Thymus (tissue), 11 donors: ENCODE data around the gene SRP19. TPM values are rescaled to one million over a fixed set of nuclear protein-coding genes. Genes with fewer than 3 reads are reported as not detected.
"Not testable (repeated sequence)": the region's sequence is repeated elsewhere in the genome, so short reads cannot be mapped to it uniquely, and the experiment has no call there.

ENCODE experiments used
- DNase-seq, 9 donors: peaks; one replicate each; pipeline ENCODE4 v3.0.0-alpha.2; 2013; ENCODE audit warnings: low spot score in 9 of 9, low read depth in 6 of 9, missing footprints in 1 of 9
- H3K27ac ChIP-seq, 2 donors: one replicate each; pipeline ENCODE4 v1.5.1; 2013; ENCODE audit warnings: control low read depth in 1 of 2, low read depth in 1 of 2, low read length in 1 of 2, mild to moderate bottlenecking in 1 of 2, moderate library complexity in 1 of 2
- H3K27me3 ChIP-seq, 2 donors: one replicate each; pipeline ENCODE4 v1.5.1; 2013; ENCODE audit warnings: low read length in 1 of 2; ENCODE audit not compliant: control insufficient read depth in 2 of 2, insufficient read depth in 1 of 2
- H3K36me3 ChIP-seq, 2 donors: one replicate each; pipeline ENCODE4 v1.5.1; 2013; ENCODE audit warnings: low read length in 1 of 2, mild to moderate bottlenecking in 1 of 2, moderate library complexity in 1 of 2; ENCODE audit not compliant: control insufficient read depth in 2 of 2, insufficient read depth in 2 of 2
- H3K4me1 ChIP-seq, 2 donors: one replicate each; pipeline ENCODE4 v1.5.1; 2013; ENCODE audit warnings: low read length in 2 of 2; ENCODE audit not compliant: control insufficient read depth in 2 of 2, insufficient read depth in 2 of 2
- H3K4me3 ChIP-seq, 2 donors: one replicate each; pipeline ENCODE4 v1.5.1; 2013; ENCODE audit warnings: low read length in 2 of 2, control low read depth in 1 of 2, mild to moderate bottlenecking in 1 of 2
- H3K9me3 ChIP-seq, 2 donors: one replicate each; pipeline ENCODE4 v1.5.1; 2013; ENCODE audit warnings: low read length in 1 of 2, mild to moderate bottlenecking in 1 of 2; ENCODE audit not compliant: control insufficient read depth in 2 of 2, insufficient read depth in 1 of 2
- WGBS: extraction: QIAGEN DNeasy Blood & Tissue Kit; methylation state at CpG from one replicate; pipeline ENCODE4 v1.1.7; 2013; 5-methylcytosine and 5-hydroxymethylcytosine counted together
- polyA plus RNA-seq: library from polyadenylated mRNA; stranded (reverse); fragments of 200-250 nt; gene quantifications from one replicate; pipeline ENCODE4 v1.2.3, GENCODE V29; 2013
- total RNA-seq: library from RNA; stranded (reverse); fragments of 120-200 nt; gene quantifications from one replicate; pipeline ENCODE4 v1.2.4, GENCODE V29; 2013
- donor health status: healthy.

The SRP19 gene
- total and polyA plus RNA-seq, 2 donors: 86.5 to 165 TPM

GRCh38 chr5:112904996-112905395 is 43.9 kb downstream of the SRP19 start:
- H3K27ac ChIP-seq, H3K9me3 ChIP-seq, H3K27me3 ChIP-seq, DNase-seq, H3K36me3 ChIP-seq, H3K4me1 ChIP-seq, H3K4me3 ChIP-seq: not testable (repeated sequence)
- WGBS: 82% methylated on average over 3 of the region's 3 CpGs

DNA sequence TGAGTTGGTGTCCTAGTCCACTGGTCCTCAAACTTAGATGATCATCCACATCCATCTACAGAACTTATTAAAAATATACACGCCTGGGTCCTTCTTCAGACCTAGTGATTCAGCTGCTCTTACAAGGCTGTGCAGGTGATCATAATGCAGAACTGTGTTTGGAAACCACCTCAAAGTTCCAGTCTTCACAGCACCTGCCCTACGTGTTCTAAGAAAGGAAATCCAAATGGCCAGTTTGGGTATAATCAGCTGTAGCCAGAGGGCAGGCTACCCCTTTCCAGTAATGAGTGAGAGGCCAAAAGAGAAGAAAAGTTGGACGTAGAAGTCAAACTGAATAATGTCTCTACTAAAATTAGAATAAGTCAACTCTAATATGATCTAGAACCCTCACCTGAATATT is 45.5 kb downstream of the SRP19 start:
- H3K9me3 ChIP-seq: no peaks in the 10 kb centered on the region
- H3K4me1 ChIP-seq: no peaks in the 10 kb centered on the region
- no peak for DNase-seq
- H3K4me3 ChIP-seq: no peak overlapping the region
- H3K27ac ChIP-seq: no peak overlapping the region
- H3K27me3 ChIP-seq: no peaks in the 10 kb centered on the region
- 95% methylated on average over 3 of the region's 3 CpGs for WGBS
- H3K36me3 ChIP-seq: peaks cover 0 to 5% of the 10 kb centered on the region in 2 donors

- Histone ChIP-seq H3K27me3 (no peaks in the 10 kb centered on the region), H3K4me1 (no peaks in the 10 kb centered on the region), H3K36me3 (peaks cover 0 to 5% of the 10 kb centered on the region in 2 donors), H3K9me3 (no peaks in the 10 kb centered on the region), H3K27ac (no peak overlapping the region), H3K4me3 (no peak overlapping the region)
- DNase-seq: no peak
- 92% methylated on average over 4 of the region's 4 CpGs for WGBS
These were observed 46.1 kb downstream of the SRP19 start for GRCh38 chr5:112907166-112907631.

- no peaks in the 10 kb centered on the region for H3K27me3 ChIP-seq
- no peak overlapping the region for H3K4me3 ChIP-seq
- no peak for DNase-seq
- no peaks in the 10 kb centered on the region for H3K4me1 ChIP-seq
- peaks cover 0 to 5% of the 10 kb centered on the region in 2 donors for H3K36me3 ChIP-seq
- H3K9me3 ChIP-seq: no peaks in the 10 kb centered on the region
- no peak overlapping the region for H3K27ac ChIP-seq
These were observed 47.8 kb downstream of the SRP19 start for GRCh38 chr5:112908854-112909253.

GRCh38 chr5:112910529-112910928 is 49.4 kb downstream of the SRP19 start:
- Histone ChIP-seq H3K9me3 (no peaks in the 10 kb centered on the region), H3K36me3 (peaks cover 0 to 5% of the 10 kb centered on the region in 2 donors), H3K4me1 (no peaks in the 10 kb centered on the region), H3K27me3 (no peaks in the 10 kb centered on the region), H3K27ac (no peak overlapping the region), H3K4me3 (no peak overlapping the region)
- no peak for DNase-seq
- WGBS: 94% methylated on average over 1 of the region's 1 CpG

GRCh38 chr5:112914584-112914983 is 53.5 kb downstream of the SRP19 start:
- WGBS: 98% methylated on average over 4 of the region's 4 CpGs
- no peak overlapping the region for H3K4me3 ChIP-seq
- no peaks in the 10 kb centered on the region for H3K4me1 ChIP-seq
- H3K36me3 ChIP-seq: peaks cover 0 to 19% of the 10 kb centered on the region in 2 donors
- H3K9me3 ChIP-seq: no peaks in the 10 kb centered on the region
- DNase-seq: no peak
- H3K27ac ChIP-seq: no peak overlapping the region
- no peaks in the 10 kb centered on the region for H3K27me3 ChIP-seq

DNA sequence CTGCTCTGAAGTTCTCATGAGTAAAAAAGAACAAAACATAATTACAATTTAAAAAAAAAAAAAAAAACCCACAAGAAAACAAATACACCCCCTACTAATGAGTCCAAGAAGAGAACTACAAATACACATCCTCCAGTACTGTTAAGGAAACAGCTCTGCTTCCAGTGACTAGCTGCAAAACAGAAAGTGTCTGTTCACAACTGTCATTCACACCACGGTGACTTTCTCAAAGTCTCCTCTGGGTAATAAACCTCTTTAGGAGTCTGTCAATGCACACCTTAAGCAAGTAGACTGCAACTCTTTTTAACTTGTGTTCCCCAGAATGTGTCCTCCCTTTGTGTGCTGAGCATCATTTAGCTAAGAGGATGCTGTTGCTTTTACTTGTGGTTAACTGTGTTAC is 54.7 kb downstream of the SRP19 start:
- 17% methylated on average over 1 of the region's 1 CpG for WGBS
- H3K27me3 ChIP-seq: peaks cover 0 to under 1% of the 10 kb centered on the region in 2 donors
- H3K27ac ChIP-seq: no peak overlapping the region
- DNase-seq: peak in 1 of 9 donors; percentile 30
- H3K4me1 ChIP-seq: peaks cover 0 to 2% of the 10 kb centered on the region in 2 donors
- H3K36me3 ChIP-seq: peaks cover 0 to 16% of the 10 kb centered on the region in 2 donors
- H3K4me3 ChIP-seq: no peak overlapping the region
- no peaks in the 10 kb centered on the region for H3K9me3 ChIP-seq

DNA sequence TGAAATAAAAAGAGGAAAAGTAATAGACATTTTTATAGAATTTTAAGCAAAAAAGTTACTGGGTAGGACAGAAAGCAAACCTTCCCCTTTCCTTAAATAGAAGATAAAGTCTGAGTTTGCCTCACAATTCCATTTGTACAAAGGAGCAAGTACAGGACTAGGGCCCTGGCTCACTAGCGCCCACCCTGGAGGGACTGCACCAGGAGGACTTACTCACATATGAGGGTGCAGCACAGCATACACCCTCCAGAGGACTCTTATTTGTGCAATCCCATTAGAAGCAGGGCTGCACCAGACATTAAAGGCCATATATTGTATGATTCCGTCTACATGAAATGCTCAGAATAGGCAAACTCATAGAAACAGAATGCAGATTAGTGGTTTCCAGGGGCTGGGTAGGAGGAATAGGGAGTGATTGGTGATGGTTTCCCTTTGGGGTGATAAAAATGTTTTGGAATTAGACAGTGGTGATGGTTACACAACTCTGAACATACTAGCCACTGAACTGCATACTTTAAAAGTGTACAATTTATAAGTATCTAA is 56.4 kb downstream of the SRP19 start:
- DNase-seq: no peak
- over 99% methylated on average over 2 of the region's 2 CpGs for WGBS
- Histone ChIP-seq H3K27me3 (peaks cover 0 to 10% of the 10 kb centered on the region in 2 donors), H3K27ac (no peak overlapping the region), H3K36me3 (peaks cover 0 to 16% of the 10 kb centered on the region in 2 donors), H3K9me3 (no peaks in the 10 kb centered on the region), H3K4me1 (peaks cover 3 to 10% of the 10 kb centered on the region in 2 donors), H3K4me3 (no peak overlapping the region)

DNA sequence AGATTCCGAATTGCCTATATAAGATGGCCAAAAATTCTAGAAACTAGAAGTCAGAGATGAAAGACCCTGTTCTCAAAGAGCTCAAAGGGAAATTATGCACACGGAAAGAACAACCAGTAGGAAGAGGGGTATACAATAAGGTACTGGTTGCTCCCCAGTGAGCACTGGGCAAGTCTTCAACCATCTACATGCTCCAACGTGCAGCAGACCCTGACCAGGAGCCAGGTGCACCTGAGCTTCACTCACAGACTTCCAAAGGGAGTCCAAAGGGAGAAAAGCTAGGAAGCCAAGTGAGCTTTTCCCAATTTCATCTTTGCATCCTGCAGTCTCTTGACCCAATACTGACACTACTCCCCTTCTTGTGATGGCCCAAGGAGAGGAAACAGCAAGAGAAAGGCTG is 57.0 kb downstream of the SRP19 start:
- 98% methylated on average over 3 of the region's 3 CpGs for WGBS
- Histone ChIP-seq H3K4me3 (no peak overlapping the region), H3K27me3 (peaks cover 2 to 10% of the 10 kb centered on the region in 2 donors), H3K36me3 (peaks cover 0 to 16% of the 10 kb centered on the region in 2 donors), H3K27ac (no peak overlapping the region), H3K9me3 (no peaks in the 10 kb centered on the region), H3K4me1 (peaks cover 9 to 16% of the 10 kb centered on the region in 2 donors)
- no peak for DNase-seq
